GM12878 (cell line): ENCODE measurements around the gene DNAH2. TPM values are rescaled to one million over a fixed set of nuclear protein-coding genes. Genes with fewer than 3 reads are reported as not detected.

Experiments
- BCLAF1 ChIP-seq: fragments of 450-650 bp; IDR thresholded peaks from 2 replicates; pipeline ENCODE4 v1.6.1; 2017; ENCODE audit warnings: antibody characterized with exemption, mild to moderate bottlenecking, moderate library complexity
- CHD4 ChIP-seq: fragments of 200-600 bp; sonication (generic); IDR thresholded peaks from 2 replicates; pipeline ENCODE4 v1.6.1; 2016; ENCODE audit warnings: mild to moderate bottlenecking
- EED ChIP-seq: sonication (generic); IDR thresholded peaks from 2 replicates; pipeline ENCODE4 v1.6.1; 2016; ENCODE audit warnings: antibody characterized with exemption, low read depth
- FOS ChIP-seq: IDR thresholded peaks from 3 replicates; pipeline ENCODE4 v1.6.1; 2011; ENCODE audit warnings: borderline replicate concordance; ENCODE audit not compliant: insufficient read length; ENCODE audit errors: extremely low read depth
- GABPA ChIP-seq: IDR thresholded peaks from 2 replicates; pipeline ENCODE4 v1.6.1; 2014; ENCODE audit warnings: antibody characterized with exemption, low read depth, mild to moderate bottlenecking, inconsistent platforms
- HDAC2 ChIP-seq: fragments of 200-600 bp; sonication (generic); IDR thresholded peaks from 2 replicates; pipeline ENCODE4 v1.6.1; 2017
- IKZF2 ChIP-seq, 2 experiments: fragments of 450-650 bp; IDR thresholded peaks; 2 replicates each; pipeline ENCODE4 v1.6.1; 2017; ENCODE audit warnings: mild to moderate bottlenecking in 2 of 2, moderate library complexity in 2 of 2
- JUNB ChIP-seq: IDR thresholded peaks from 2 replicates; pipeline ENCODE4 v1.6.1; 2016; ENCODE audit warnings: antibody characterized with exemption, mild to moderate bottlenecking
- LARP7 ChIP-seq: fragments of 450-650 bp; IDR thresholded peaks from 2 replicates; pipeline ENCODE4 v1.6.1; 2017; ENCODE audit warnings: mild to moderate bottlenecking
- MTA2 ChIP-seq: fragments of 450-650 bp; IDR thresholded peaks from 2 replicates; pipeline ENCODE4 v1.6.1; 2016; ENCODE audit warnings: low read depth, mild to moderate bottlenecking, moderate library complexity
- MXI1 ChIP-seq: fragments of 150-350 bp; IDR thresholded peaks from 2 replicates; pipeline ENCODE4 v1.6.1; 2011; ENCODE audit warnings: low read depth, mild to moderate bottlenecking, inconsistent platforms, low read length, improper control_type of control experiment
- NFYB ChIP-seq: IDR thresholded peaks from 2 replicates; pipeline ENCODE4 v1.6.1; 2011; ENCODE audit warnings: low read depth, mild to moderate bottlenecking, low read length, improper control_type of control experiment, moderate library complexity; ENCODE audit not compliant: insufficient read depth
- NKRF ChIP-seq: fragments of 450-650 bp; conservative IDR thresholded peaks from 2 replicates; pipeline ENCODE4 v1.6.1; 2017; ENCODE audit warnings: mild to moderate bottlenecking, moderate library complexity
- PKNOX1 ChIP-seq: fragments of 450-650 bp; IDR thresholded peaks from 2 replicates; pipeline ENCODE4 v1.6.1; 2016; ENCODE audit warnings: mild to moderate bottlenecking
- RFX5 ChIP-seq: IDR thresholded peaks from 2 replicates; pipeline ENCODE4 v1.6.1; 2011; ENCODE audit warnings: low read depth, low read length, improper control_type of control experiment
- SIX5 ChIP-seq: IDR thresholded peaks from 2 replicates; pipeline ENCODE4 v1.6.1; 2011; ENCODE audit warnings: mild to moderate bottlenecking, low read depth, low read length, moderate library complexity; ENCODE audit not compliant: severe bottlenecking
- SPI1 ChIP-seq: IDR thresholded peaks from 2 replicates; pipeline ENCODE4 v1.6.1; 2011; ENCODE audit warnings: low read depth, mild to moderate bottlenecking, low read length, moderate library complexity, borderline replicate concordance; ENCODE audit not compliant: insufficient read depth
- SRF ChIP-seq, 2 experiments: IDR thresholded peaks; 2 replicates each; pipeline ENCODE4 v1.6.1; 2011; ENCODE audit warnings: low read depth in 2 of 2, low read length in 2 of 2, mild to moderate bottlenecking in 1 of 2, moderate library complexity in 1 of 2
- STAT3 ChIP-seq: IDR thresholded peaks from 2 replicates; pipeline ENCODE4 v1.6.1; 2011; ENCODE audit warnings: low read depth, low read length, improper control_type of control experiment
- SUPT20H ChIP-seq: IDR thresholded peaks from 2 replicates; pipeline ENCODE4 v1.6.1; 2011; ENCODE audit warnings: low read depth, mild to moderate bottlenecking, low read length, moderate library complexity, borderline replicate concordance; ENCODE audit not compliant: control insufficient read depth
- TAF1 ChIP-seq: IDR thresholded peaks from 2 replicates; pipeline ENCODE4 v1.6.1; 2011; ENCODE audit warnings: mild to moderate bottlenecking, low read depth, low read length, borderline replicate concordance
- TCF12 ChIP-seq: IDR thresholded peaks from 2 replicates; pipeline ENCODE4 v1.6.1; 2011; ENCODE audit warnings: low read depth, mild to moderate bottlenecking, low read length
- ZNF24 ChIP-seq: fragments of 450-650 bp; IDR thresholded peaks from 2 replicates; pipeline ENCODE4 v1.6.1; 2017; ENCODE audit warnings: antibody characterized with exemption, mild to moderate bottlenecking
- polyA plus RNA-seq, 11 experiments: library from polyadenylated mRNA; depleted of rRNA in 4 of 11; unstranded in 6 of 11; stranded (reverse) in 5 of 11; fragments of >200 nt; fragmentation: Nextera tagmentation in 4 of 11; fragmentation: Illumina TruSeq in 1 of 11; extraction: Ambion mirVana in 4 of 11; extraction: Trizol in 1 of 11; gene quantifications; 1 replicate in 1 of 11; 2 replicates in 10 of 11; pipeline versions ENCODE4 v1.2.1 to v1.2.3, GENCODE V29; 2011 to 2016; ENCODE audit warnings: inconsistent platforms in 2 of 11, missing spikeins in 2 of 11, low read depth in 1 of 11
- total RNA-seq, 4 experiments: library from RNA; depleted of rRNA in 3 of 4; stranded (reverse); fragments of >200 nt in 3 of 4; fragmentation: Illumina TruSeq in 1 of 4; extraction: Trizol in 1 of 4; gene quantifications; 2 replicates each; pipeline versions ENCODE4 v1.2.1 to v1.2.3, GENCODE V29; 2013 to 2021

Gene DNAH2
- total and polyA plus RNA-seq, 10 of the 15 experiments (the other 5 are each of a cell fraction or from before 2014, with no cell fraction given): not detected

GRCh38 chr17:7834957-7835813 is 117.6 kb downstream of the DNAH2 start (continued):
- no peak for TF ChIP-seq TAF1
- peak; percentile 85 to 87 for TF ChIP-seq IKZF2 (IDR thresholded peaks at IDR 0.05)
- no peak for TF ChIP-seq FOS
- no peak; the same call in 1 of the 2 replicates for TF ChIP-seq MTA2
- no peak for TF ChIP-seq STAT3
- TF ChIP-seq GABPA: no peak
- TF ChIP-seq MXI1: no peak; the same call in none of the 2 replicates
- TF ChIP-seq SIX5: no peak
- TF ChIP-seq RFX5: peak; percentile 92
- TF ChIP-seq BCLAF1: no peak
- peak; percentile 96 for TF ChIP-seq TCF12
- no peak for TF ChIP-seq SUPT20H
- TF ChIP-seq CHD4: no peak
- 0 out of 2 replicates have a peak, but pooled peaks have one; percentile 53 for TF ChIP-seq LARP7
- peak; percentile 92; the same call in 1 of the 2 replicates for TF ChIP-seq NKRF
- no peak for TF ChIP-seq HDAC2
- no peak for TF ChIP-seq PKNOX1
- no peak for TF ChIP-seq ZNF24
- peak; percentile 21; the same call in 1 of the 2 replicates for TF ChIP-seq SPI1
- TF ChIP-seq SRF (IDR thresholded peaks at IDR 0.05; ENCODE audit: low read depth in 2 of 2, low read length in 2 of 2): no peak
- TF ChIP-seq NFYB: peak; percentile 75; the same call in 1 of the 2 replicates
- TF ChIP-seq JUNB: no peak
- TF ChIP-seq EED: peak; percentile 27; the same call in 1 of the 2 replicates
